Measurements from ENCODE around the gene EXD3. TPM values are rescaled to one million over a fixed set of nuclear protein-coding genes. Genes with fewer than 3 reads are reported as not detected.

Gene EXD3
- total and polyA plus RNA-seq, 9 of the 15 experiments (the other 6 are each of a cell fraction or from before 2014, with no cell fraction given): 0.29 to 12.5 (median 3.9) TPM

DNA sequence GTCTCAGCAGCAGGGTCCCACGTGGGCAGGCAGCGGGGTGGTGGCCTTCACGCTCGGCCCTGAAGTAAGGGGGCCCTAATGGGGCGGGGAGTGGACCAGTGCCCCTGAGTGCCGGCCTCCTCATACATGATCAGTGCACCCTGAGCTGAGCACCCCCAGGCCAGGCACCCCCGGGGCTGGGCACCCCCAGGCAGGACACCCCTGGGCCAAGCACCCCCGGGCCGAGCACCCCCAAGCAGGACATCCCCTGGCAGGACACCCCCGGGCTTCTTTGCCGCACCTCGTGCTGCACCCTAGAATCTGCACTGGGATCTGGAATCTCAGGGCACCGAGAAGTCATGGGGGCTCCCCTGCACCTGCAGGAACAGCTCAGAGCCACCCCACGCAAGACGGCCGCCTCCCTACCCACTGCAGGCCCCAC, 51.4 kb downstream of the EXD3 start:
- ChIA-PET POLR2A (no interaction called here), CTCF (ENCODE audit: low intra/inter-chr PET ratio) (no interaction called here)
- H2AFZ ChIP-seq (ENCODE audit: low read depth, low read length): no peak overlapping the region
- intact Hi-C loops (cut with micrococcal nuclease): no loop called here
- no peaks in the 10 kb centered on the region for H3K36me3 ChIP-seq (ENCODE audit: control insufficient read depth, insufficient read depth, low read length)
- H3K4me2 ChIP-seq (ENCODE audit: insufficient read depth, low read length): no peak overlapping the region
- DNase-seq (ENCODE audit: extremely low read depth in 1 of 4, low spot score in 3 of 4): no peak
- no peak overlapping the region for H3K9ac ChIP-seq (ENCODE audit: insufficient read depth in 1 of 2, low read depth in 2 of 2, low read length in 2 of 2)
- in situ Hi-C loops (cut with MboI): no loop called here
- H3K9me1 ChIP-seq (ENCODE audit: control insufficient read depth, insufficient read depth, low read length): no peaks in the 10 kb centered on the region
- BruUV-seq (replicated peaks): no TSS peak
- peaks cover 4% of the 10 kb centered on the region; the same call in 1 of the 2 replicates for H3K9me3 ChIP-seq (replicated peaks; ENCODE audit: control insufficient read depth, insufficient read depth, low read depth, low read length)
- no peak overlapping the region for H3K27ac ChIP-seq (ENCODE audit: extremely low read depth, low read depth, low read length)
- H3K4me3 ChIP-seq: no peak overlapping the region
- H4K20me1 ChIP-seq (replicated peaks; ENCODE audit: control insufficient read depth, insufficient read depth, low read length): no peaks in the 10 kb centered on the region
- TF ChIP-seq, protein P1, sequence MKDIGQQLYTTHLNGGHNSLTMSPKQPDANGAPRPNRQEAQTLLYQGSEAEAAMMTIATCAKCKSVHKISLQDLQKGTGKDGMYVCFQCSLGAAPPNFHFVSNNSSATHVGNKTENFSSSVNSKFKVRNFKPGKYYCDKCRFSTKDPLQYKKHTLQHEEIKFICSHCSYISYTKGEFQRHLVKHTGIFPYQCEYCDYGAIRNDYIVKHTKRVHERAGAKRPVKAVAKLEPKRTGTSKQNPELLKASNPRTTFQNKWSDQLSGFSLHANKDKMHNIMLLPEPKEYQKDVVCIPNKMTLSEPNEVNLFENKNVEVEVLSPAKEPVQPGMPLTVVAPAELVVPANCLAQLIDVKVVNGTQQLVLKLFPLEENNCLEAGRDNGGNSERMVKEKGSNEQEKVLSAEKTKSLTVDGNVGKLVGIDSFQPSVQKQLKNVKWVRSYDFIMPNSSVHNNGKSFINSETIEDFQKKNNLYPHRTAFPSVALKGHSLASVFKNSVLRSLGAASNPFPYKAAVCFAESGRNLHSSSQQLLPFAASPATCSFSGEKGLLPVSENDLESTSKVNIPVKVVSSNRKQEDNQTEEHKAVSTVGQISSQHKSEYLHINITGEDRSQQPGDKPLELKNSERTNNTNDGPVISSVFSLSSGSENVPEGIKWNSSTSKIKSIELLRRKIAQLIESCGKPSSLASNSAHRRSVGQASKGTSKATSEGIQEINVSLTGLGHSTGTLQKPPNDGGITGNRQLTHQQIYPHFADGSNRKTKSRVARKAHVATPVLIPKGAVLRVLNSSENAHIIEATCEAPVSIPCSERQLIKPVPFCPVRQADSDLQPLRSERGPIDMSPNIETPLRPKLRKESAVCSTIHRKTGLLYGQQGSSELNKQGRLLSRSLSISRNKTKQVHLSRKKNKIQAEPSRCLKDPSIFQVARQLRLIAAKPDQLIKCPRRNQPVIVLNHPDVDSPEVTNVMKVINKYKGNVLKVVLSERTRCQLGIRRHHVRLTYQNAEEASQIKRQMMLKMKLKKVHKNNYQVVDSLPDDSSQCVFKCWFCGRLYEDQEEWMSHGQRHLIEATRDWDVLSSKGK (CRISPR knock-in tag; IDR thresholded peaks at IDR 0.05): no peak
- TF ChIP-seq, protein P2, sequence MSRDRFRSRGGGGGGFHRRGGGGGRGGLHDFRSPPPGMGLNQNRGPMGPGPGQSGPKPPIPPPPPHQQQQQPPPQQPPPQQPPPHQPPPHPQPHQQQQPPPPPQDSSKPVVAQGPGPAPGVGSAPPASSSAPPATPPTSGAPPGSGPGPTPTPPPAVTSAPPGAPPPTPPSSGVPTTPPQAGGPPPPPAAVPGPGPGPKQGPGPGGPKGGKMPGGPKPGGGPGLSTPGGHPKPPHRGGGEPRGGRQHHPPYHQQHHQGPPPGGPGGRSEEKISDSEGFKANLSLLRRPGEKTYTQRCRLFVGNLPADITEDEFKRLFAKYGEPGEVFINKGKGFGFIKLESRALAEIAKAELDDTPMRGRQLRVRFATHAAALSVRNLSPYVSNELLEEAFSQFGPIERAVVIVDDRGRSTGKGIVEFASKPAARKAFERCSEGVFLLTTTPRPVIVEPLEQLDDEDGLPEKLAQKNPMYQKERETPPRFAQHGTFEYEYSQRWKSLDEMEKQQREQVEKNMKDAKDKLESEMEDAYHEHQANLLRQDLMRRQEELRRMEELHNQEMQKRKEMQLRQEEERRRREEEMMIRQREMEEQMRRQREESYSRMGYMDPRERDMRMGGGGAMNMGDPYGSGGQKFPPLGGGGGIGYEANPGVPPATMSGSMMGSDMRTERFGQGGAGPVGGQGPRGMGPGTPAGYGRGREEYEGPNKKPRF (IDR thresholded peaks at IDR 0.05; ENCODE audit: low read depth, low read length): no peak
- TF ChIP-seq MEF2A (IDR thresholded peaks at IDR 0.05; ENCODE audit: control insufficient read depth, low read depth, low read length) (no peak), SRSF7 (optimal IDR thresholded peaks at IDR 0.05; ENCODE audit: low read depth, low read length) (no peak), MYC (IDR thresholded peaks at IDR 0.05; ENCODE audit: low read depth, low read length) (no peak), MYC (CRISPR knock-in tag; IDR thresholded peaks at IDR 0.05; ENCODE audit: borderline replicate concordance, low read depth) (no peak), NRF1 (conservative IDR thresholded peaks at IDR 0.05 in 1 of 2, IDR thresholded peaks at IDR 0.05 in 1 of 2) (no peak), C11orf30 (IDR thresholded peaks at IDR 0.05; ENCODE audit: low read depth) (no peak)
- no peak for ATAC-seq
- 53% methylated on average over 13 of the region's 16 CpGs for WGBS (ENCODE audit: insufficient coverage, low coverage, missing lambda C conversion rate)
- H3K79me2 ChIP-seq (ENCODE audit: control insufficient read depth, insufficient read depth, low read length): no peaks in the 10 kb centered on the region
- FAIRE-seq: no peak
- peaks cover 0 to 59% of the 10 kb centered on the region in 2 experiments; a peak in 2 of 5 replicates for H3K4me1 ChIP-seq (replicated peaks in 1 of 2; ENCODE audit: control insufficient read depth in 2 of 2, insufficient read depth in 2 of 2, low read length in 2 of 2)
- H3K27me3 ChIP-seq (ENCODE audit: control insufficient read depth in 2 of 2, insufficient read depth in 2 of 2, low read length in 2 of 2): no peaks in the 10 kb centered on the region
